ENCODE data around the gene TEX22. TPM values are rescaled to one million over a fixed set of nuclear protein-coding genes. Genes with fewer than 3 reads are reported as not detected.

TEX22 gene
- total RNA-seq, 4 donors from 2014 or later: 1.1 to 3.8 TPM; not detected in 2

- Histone ChIP-seq H3K27me3 (no peaks in the 10 kb centered on the region), H3K9me3 (no peaks in the 10 kb centered on the region), H3K27ac (no peak overlapping the region), H3K36me3 (no peaks in the 10 kb centered on the region), H3K4me1 (peaks cover 7 to 23% of the 10 kb centered on the region in 2 donors), H3K4me3 (no peak overlapping the region)
- no peak for DNase-seq
- intact Hi-C loops (cut with DNase I; ENCODE audit: low total_unique reads): no loop called here
- TF ChIP-seq CTCF (IDR thresholded peaks at IDR 0.05): no peak
Observed at GRCh38 chr14:105417690-105418121, 19.4 kb downstream of the TEX22 start.

- no peak for DNase-seq
- TF ChIP-seq CTCF (IDR thresholded peaks at IDR 0.05) (no peak), POLR2A (IDR thresholded peaks at IDR 0.05) (no peak)
- Histone ChIP-seq H3K27me3 (no peaks in the 10 kb centered on the region), H3K9me3 (no peaks in the 10 kb centered on the region), H3K4me3 (peak overlapping the region; percentile 41 to 47), H3K27ac (no peak overlapping the region), H3K4me1 (peaks cover 7 to 23% of the 10 kb centered on the region in 2 donors), H3K36me3 (no peaks in the 10 kb centered on the region)
- intact Hi-C loops (cut with DNase I; ENCODE audit: low total_unique reads): no loop called here
Observed at GRCh38 chr14:105418269-105419194, 20.2 kb downstream of the TEX22 start.

- intact Hi-C loops (cut with DNase I; ENCODE audit: low total_unique reads): no loop called here
- H3K4me1 ChIP-seq: peaks cover 7 to 23% of the 10 kb centered on the region in 2 donors
Observed at GRCh38 chr14:105419195-105420091, 21.1 kb downstream of the TEX22 start, which contains the start of gene MTA1. Gene MTA1 (plus strand): TSS chr14:105419827. CDS start chr14:105420036, 209 bp downstream.

GRCh38 chr14:105420101-105420973 is 22.0 kb downstream of the TEX22 start:
- H3K4me3 ChIP-seq: peak overlapping the region; percentile 71 to 87
- TF ChIP-seq POLR2A (IDR thresholded peaks at IDR 0.05) (no peak), CTCF (IDR thresholded peaks at IDR 0.05) (no peak)
- intact Hi-C loops (cut with DNase I; ENCODE audit: low total_unique reads): no loop called here
- no peaks in the 10 kb centered on the region for H3K36me3 ChIP-seq
- H3K27me3 ChIP-seq: no peaks in the 10 kb centered on the region
- no peaks in the 10 kb centered on the region for H3K9me3 ChIP-seq
- peak overlapping the region; percentile 72 to 81 for H3K27ac ChIP-seq
- DNase-seq: no peak
- H3K4me1 ChIP-seq: peaks cover 7 to 23% of the 10 kb centered on the region in 2 donors

More at GRCh38 chr14:105419195-105420091, 21.1 kb downstream of the TEX22 start, which contains the start of gene MTA1:
- H3K27me3 ChIP-seq: no peaks in the 10 kb centered on the region
- peak within 1 kb of the TSS; percentile 71 to 87 for H3K4me3 ChIP-seq
- H3K27ac ChIP-seq: peak within 1 kb of the TSS; percentile 72 to 81
- H3K9me3 ChIP-seq: no peaks in the 10 kb centered on the region
- no peak for DNase-seq
- TF ChIP-seq POLR2A (IDR thresholded peaks at IDR 0.05): peak in 1 of 2 donors; percentile 36
- TF ChIP-seq CTCF (IDR thresholded peaks at IDR 0.05): no peak
- H3K36me3 ChIP-seq: no peaks in the 10 kb centered on the region
